Mesenchymal stem cell (in vitro differentiated cells and primary cell): ENCODE measurements around the gene FRMD4B.

Experiments
- DNase-seq: peaks from one replicate; pipeline ENCODE4 v3.0.0-alpha.2; 2013
- H2AFZ ChIP-seq: one replicate; pipeline ENCODE4 v1.6.1; 2013; ENCODE audit warnings: low read depth, mild to moderate bottlenecking, control low read depth, inconsistent platforms, low read length, moderate library complexity
- H2AK5ac ChIP-seq: 2 replicates; pipeline ENCODE4 v1.6.1; 2013; ENCODE audit warnings: low read length, moderate library complexity, mild to moderate bottlenecking, inconsistent platforms; ENCODE audit not compliant: severe bottlenecking
- H2BK120ac ChIP-seq: one replicate; pipeline ENCODE4 v1.6.1; 2013; ENCODE audit warnings: low read depth, mild to moderate bottlenecking, inconsistent platforms, low read length, moderate library complexity
- H2BK12ac ChIP-seq, 2 experiments: one replicate each; pipeline ENCODE4 v1.6.1; 2013; ENCODE audit warnings: inconsistent platforms in 2 of 2, low read length in 2 of 2, mild to moderate bottlenecking in 2 of 2, moderate library complexity in 2 of 2, control low read depth in 1 of 2
- H2BK15ac ChIP-seq: one replicate; pipeline ENCODE4 v1.6.1; 2013; ENCODE audit warnings: mild to moderate bottlenecking, low read depth, inconsistent platforms; ENCODE audit not compliant: poor library complexity, severe bottlenecking
- H2BK5ac ChIP-seq: 2 replicates; pipeline ENCODE4 v1.6.1; 2013; ENCODE audit warnings: low read depth, mild to moderate bottlenecking, low read length, control low read depth, inconsistent platforms; ENCODE audit not compliant: poor library complexity, severe bottlenecking
- H3K14ac ChIP-seq, 2 experiments: one replicate each; pipeline ENCODE4 v1.6.1; 2013; ENCODE audit warnings: inconsistent platforms in 2 of 2, low read length in 2 of 2, control low read depth in 1 of 2, mild to moderate bottlenecking in 1 of 2, moderate library complexity in 1 of 2
- H3K18ac ChIP-seq, 2 experiments: one replicate each; pipeline ENCODE4 v1.6.1; 2013; ENCODE audit warnings: inconsistent platforms in 2 of 2, low read length in 2 of 2, control low read depth in 1 of 2, low read depth in 1 of 2, mild to moderate bottlenecking in 1 of 2
- H3K23ac ChIP-seq, 2 experiments: one replicate each; pipeline ENCODE4 v1.6.1; 2013; ENCODE audit warnings: inconsistent platforms in 2 of 2, low read length in 2 of 2, mild to moderate bottlenecking in 2 of 2, moderate library complexity in 2 of 2, control low read depth in 1 of 2
- H3K27ac ChIP-seq: 2 replicates; pipeline ENCODE4 v1.5.1; 2013; ENCODE audit warnings: mild to moderate bottlenecking, moderate library complexity, low read length, control low read depth, inconsistent platforms; ENCODE audit not compliant: poor library complexity, severe bottlenecking
- H3K27me3 ChIP-seq, 2 experiments: 2 replicates each; pipeline versions ENCODE4 v1.6.1 to v1.7.0; 2013; ENCODE audit warnings: low read length in 2 of 2, mild to moderate bottlenecking in 2 of 2, moderate library complexity in 2 of 2, control low read depth in 1 of 2, inconsistent platforms in 1 of 2; ENCODE audit not compliant: control insufficient read depth in 1 of 2, insufficient read depth in 1 of 2
- H3K36me3 ChIP-seq, 2 experiments: 2 replicates each; pipeline versions ENCODE4 v1.6.1 to v1.7.0; 2013; ENCODE audit warnings: low read length in 2 of 2, control low read depth in 1 of 2, inconsistent platforms in 1 of 2, low read depth in 1 of 2, mild to moderate bottlenecking in 1 of 2; ENCODE audit not compliant: insufficient read depth in 2 of 2, control insufficient read depth in 1 of 2
- H3K4ac ChIP-seq, 2 experiments: one replicate each; pipeline ENCODE4 v1.6.1; 2013; ENCODE audit warnings: inconsistent platforms in 2 of 2, low read length in 2 of 2, mild to moderate bottlenecking in 2 of 2, moderate library complexity in 2 of 2, control low read depth in 1 of 2, low read depth in 1 of 2
- H3K4me1 ChIP-seq: 2 replicates; pipeline ENCODE4 v1.6.1; 2013; ENCODE audit warnings: low read depth, low read length, control low read depth; ENCODE audit not compliant: control insufficient read depth, insufficient read depth
- H3K4me2 ChIP-seq: 2 replicates; pipeline ENCODE4 v1.6.1; 2013; ENCODE audit warnings: low read length, mild to moderate bottlenecking, inconsistent platforms; ENCODE audit not compliant: poor library complexity, severe bottlenecking
- H3K4me3 ChIP-seq, 2 experiments: 2 replicates each; pipeline versions ENCODE4 v1.5.1 to v1.7.0; 2013; ENCODE audit warnings: low read length in 2 of 2, mild to moderate bottlenecking in 2 of 2, control low read depth in 1 of 2, low read depth in 1 of 2; ENCODE audit not compliant: insufficient read depth in 1 of 2
- H3K79me1 ChIP-seq: replicated peaks from 2 replicates; pipeline ENCODE4 v1.6.1; 2013; ENCODE audit warnings: mild to moderate bottlenecking, control low read depth, low read length, inconsistent platforms; ENCODE audit not compliant: poor library complexity, severe bottlenecking
- H3K9ac ChIP-seq: 2 replicates; pipeline ENCODE4 v1.7.0; 2013; ENCODE audit warnings: mild to moderate bottlenecking, low read length, moderate library complexity
- H3K9me3 ChIP-seq: 2 replicates; pipeline ENCODE4 v1.7.0; 2013; ENCODE audit warnings: mild to moderate bottlenecking, low read length; ENCODE audit not compliant: control insufficient read depth
- H4K8ac ChIP-seq: one replicate; pipeline ENCODE4 v1.6.1; 2013; ENCODE audit warnings: inconsistent platforms, mild to moderate bottlenecking, low read length, moderate library complexity
- H4K91ac ChIP-seq: one replicate; pipeline ENCODE4 v1.6.1; 2013; ENCODE audit warnings: mild to moderate bottlenecking, low read length, inconsistent platforms
- WGBS: methylation state at CpG from one replicate; pipeline ENCODE4 v1.1.7; 2013; ENCODE audit warnings: mixed read lengths; 5-methylcytosine and 5-hydroxymethylcytosine counted together

FRMD4B gene

GRCh38 chr3:69409011-69409410 is 23.1 kb upstream of the FRMD4B start:
- Histone ChIP-seq H3K18ac (no peak overlapping the region), H3K27ac (no peak overlapping the region), H3K9ac (no peak overlapping the region), H3K9me3 (peaks cover 13% of the 10 kb centered on the region), H3K23ac (no peak overlapping the region), H3K4me3 (no peak overlapping the region), H2BK15ac (no peak overlapping the region), H2BK120ac (no peak overlapping the region), H3K4me1 (no peaks in the 10 kb centered on the region), H2BK12ac (no peak overlapping the region), H2AFZ (no peak overlapping the region), H3K79me1 (no peaks in the 10 kb centered on the region), H2AK5ac (no peak overlapping the region), H3K36me3 (no peaks in the 10 kb centered on the region), H3K14ac (no peak overlapping the region), H4K91ac (no peak overlapping the region), H3K4ac (no peak overlapping the region), H3K4me2 (no peak overlapping the region), H2BK5ac (no peak overlapping the region), H3K27me3 (no peaks in the 10 kb centered on the region), H4K8ac (no peak overlapping the region)
- WGBS, result 83% methylated on average over 4 of the region's 4 CpGs
- DNase-seq, result no peak

- Histone ChIP-seq H2BK120ac (no peak overlapping the region), H3K36me3 (no peaks in the 10 kb centered on the region), H3K27ac (no peak overlapping the region), H3K9me3 (peaks cover 13% of the 10 kb centered on the region), H3K27me3 (no peaks in the 10 kb centered on the region), H3K4ac (no peak overlapping the region), H2AFZ (no peak overlapping the region), H3K14ac (no peak overlapping the region), H3K4me3 (no peak overlapping the region), H4K91ac (no peak overlapping the region), H3K18ac (no peak overlapping the region), H3K4me1 (no peaks in the 10 kb centered on the region), H3K79me1 (no peaks in the 10 kb centered on the region), H2BK5ac (no peak overlapping the region), H3K23ac (no peak overlapping the region), H2BK12ac (no peak overlapping the region), H2BK15ac (no peak overlapping the region), H4K8ac (no peak overlapping the region), H3K9ac (no peak overlapping the region), H2AK5ac (no peak overlapping the region), H3K4me2 (no peak overlapping the region)
- DNase-seq, result no peak
- WGBS, result 64% methylated on average over 5 of the region's 5 CpGs
These were observed 22.7 kb upstream of the FRMD4B start for GRCh38 chr3:69408542-69408941.

- Histone ChIP-seq H4K8ac (no peak overlapping the region), H3K9me3 (peaks cover 13% of the 10 kb centered on the region), H2AK5ac (no peak overlapping the region), H3K36me3 (no peaks in the 10 kb centered on the region), H4K91ac (no peak overlapping the region), H3K4me3 (no peak overlapping the region), H3K27ac (no peak overlapping the region), H3K18ac (no peak overlapping the region), H2BK15ac (no peak overlapping the region), H3K79me1 (no peaks in the 10 kb centered on the region), H3K4me1 (no peaks in the 10 kb centered on the region), H2BK120ac (no peak overlapping the region), H3K14ac (no peak overlapping the region), H3K4ac (no peak overlapping the region), H2AFZ (no peak overlapping the region), H3K23ac (no peak overlapping the region), H3K4me2 (no peak overlapping the region), H2BK5ac (no peak overlapping the region), H3K9ac (no peak overlapping the region), H2BK12ac (no peak overlapping the region), H3K27me3 (no peaks in the 10 kb centered on the region)
- DNase-seq, result no peak
- 86% methylated on average over 7 of the region's 7 CpGs for WGBS
These were observed 22.0 kb upstream of the FRMD4B start for GRCh38 chr3:69407908-69408307.

- WGBS, result 64% methylated on average over 2 of the region's 2 CpGs
These were observed 20.3 kb upstream of the FRMD4B start for GRCh38 chr3:69406163-69406562.

More at GRCh38 chr3:69406163-69406562, 20.3 kb upstream of the FRMD4B start:
- H4K91ac ChIP-seq, result no peak overlapping the region
- no peak overlapping the region for H2BK12ac ChIP-seq
- peak overlapping the region in 1 of 2 experiments; percentile 39 for H3K14ac ChIP-seq
- H4K8ac ChIP-seq, result no peak overlapping the region
- H2AFZ ChIP-seq, result no peak overlapping the region
- no peaks in the 10 kb centered on the region for H3K79me1 ChIP-seq
- H3K27ac ChIP-seq, result no peak overlapping the region
- H3K9ac ChIP-seq, result no peak overlapping the region
- no peak overlapping the region for H2BK5ac ChIP-seq
- no peaks in the 10 kb centered on the region for H3K27me3 ChIP-seq
- no peak overlapping the region for H3K23ac ChIP-seq
- H3K36me3 ChIP-seq, result no peaks in the 10 kb centered on the region
- H3K9me3 ChIP-seq, result peaks cover 13% of the 10 kb centered on the region
- H3K4me1 ChIP-seq, result no peaks in the 10 kb centered on the region
- no peak overlapping the region for H3K4me3 ChIP-seq
- no peak overlapping the region for H2AK5ac ChIP-seq
- no peak overlapping the region for H3K18ac ChIP-seq
- no peak for DNase-seq
- H2BK15ac ChIP-seq, result no peak overlapping the region
- H3K4ac ChIP-seq, result no peak overlapping the region
- H2BK120ac ChIP-seq, result no peak overlapping the region
- H3K4me2 ChIP-seq, result no peak overlapping the region
